NCI-H82 treated with DMSO at 0.1 percent for 48 hours (cell line): ENCODE measurements around the gene RPL32.
A peak's percentile ranks its signal among the peaks of the same experiment; 100 is the strongest.
"Not testable (repeated sequence)": the region's sequence is repeated elsewhere in the genome, so short reads cannot be mapped to it uniquely, and the experiment has no call there.

Experiments
- DNase-seq: peaks from one replicate; lab custom pipeline; 2025; ENCODE audit not compliant: unreplicated experiment; lab: John Stamatoyannopoulos, UW

The RPL32 gene

GRCh38 chr3:12868039-12869034 is 27.0 kb upstream of the RPL32 start:
- peak; percentile 54 for DNase-seq

- DNase-seq, result no peak
Observed at GRCh38 chr3:12866836-12867235, 25.5 kb upstream of the RPL32 start.

GRCh38 chr3:12865271-12865670 is 23.9 kb upstream of the RPL32 start:
- no peak for DNase-seq

GRCh38 chr3:12862387-12862786 is 21.0 kb upstream of the RPL32 start:
- no peak for DNase-seq

- DNase-seq, result no peak
Observed at GRCh38 chr3:12861611-12862010, 20.2 kb upstream of the RPL32 start.

DNA sequence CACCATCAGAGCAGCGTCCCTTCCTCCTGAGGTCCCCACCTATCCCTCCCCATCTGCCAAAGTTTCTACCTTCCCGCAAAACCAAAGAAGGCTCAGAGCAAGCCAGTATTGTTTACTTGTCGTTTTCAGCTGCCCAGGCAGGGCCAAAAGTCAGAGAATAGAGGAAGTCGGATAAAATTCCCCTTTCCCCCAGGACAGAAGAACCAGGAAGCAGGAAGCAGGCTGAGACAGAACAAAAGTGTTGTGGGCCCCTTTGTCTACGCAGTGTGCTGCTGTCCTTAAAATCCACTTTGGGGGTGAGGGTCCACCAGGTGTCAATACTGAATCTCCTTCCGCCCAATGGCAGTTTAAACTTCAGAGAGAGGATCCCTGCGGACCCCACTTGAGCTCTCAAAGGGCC is 18.5 kb upstream of the RPL32 start:
- DNase-seq, result no peak

DNA sequence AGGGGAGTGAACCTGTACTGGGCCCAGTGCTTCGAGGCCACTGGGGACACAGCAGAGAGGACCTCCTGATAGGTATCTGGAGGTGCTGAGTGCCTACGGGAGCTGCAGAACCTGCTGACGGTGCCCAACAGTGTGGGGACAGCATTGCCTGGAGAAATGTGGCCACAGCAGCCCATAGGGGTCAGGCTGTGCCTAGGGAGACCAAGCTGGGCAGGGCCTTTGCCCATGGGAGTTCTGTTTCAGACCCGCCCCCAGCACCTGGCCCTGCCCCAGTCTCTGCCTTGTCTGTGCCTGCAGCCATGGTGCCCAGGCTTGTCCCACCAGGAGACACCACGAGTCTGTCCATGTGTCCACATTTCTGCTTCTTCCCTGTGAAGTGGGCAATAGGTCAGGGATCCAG is 15.3 kb upstream of the RPL32 start:
- no peak for DNase-seq

- DNase-seq, result no peak
Observed at GRCh38 chr3:12854565-12854964, 13.2 kb upstream of the RPL32 start.

GRCh38 chr3:12853847-12854246 is 12.5 kb upstream of the RPL32 start:
- not testable (repeated sequence) for DNase-seq

GRCh38 chr3:12852201-12852600 is 10.8 kb upstream of the RPL32 start:
- no peak for DNase-seq

DNA sequence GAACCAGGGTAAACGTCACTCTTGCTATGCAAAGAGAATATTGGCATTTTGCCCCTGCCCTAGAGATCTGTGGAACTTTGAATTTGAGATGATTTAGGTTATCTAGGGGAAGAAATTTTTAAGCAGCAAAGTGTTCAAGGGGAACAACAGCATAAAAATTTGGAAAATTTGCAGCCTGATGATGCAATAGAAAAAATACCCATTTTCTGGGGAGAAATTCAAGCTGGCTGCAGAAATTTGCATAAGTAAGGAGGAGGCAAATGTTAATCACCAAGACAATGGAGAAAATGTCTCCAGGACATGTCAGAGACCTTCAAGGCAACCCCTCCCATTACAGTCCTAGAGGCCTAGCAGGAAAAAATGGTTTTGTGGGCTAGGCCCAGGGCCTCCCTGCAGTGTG is 4.4 kb upstream of the RPL32 start:
- DNase-seq, result no peak

DNA sequence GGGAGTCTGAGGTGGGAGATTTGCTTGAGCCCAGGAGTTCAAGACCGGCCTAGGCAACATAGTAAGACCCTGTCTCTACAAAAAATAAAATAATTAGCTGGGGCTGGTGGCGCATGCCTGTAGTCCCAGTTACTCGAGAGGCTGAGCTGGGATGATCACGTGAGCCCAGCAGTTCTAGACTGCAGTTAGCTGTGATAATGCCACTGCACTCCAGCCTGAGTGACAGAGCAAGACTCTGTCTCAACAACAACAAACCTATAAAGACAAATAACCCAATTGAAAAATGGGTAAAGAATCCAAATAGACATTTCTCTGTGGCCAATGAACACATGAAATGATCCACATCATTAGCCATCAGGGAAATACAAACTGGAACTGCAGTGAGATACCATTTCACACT is 1.1 kb upstream of the RPL32 start:
- no peak for DNase-seq

DNA sequence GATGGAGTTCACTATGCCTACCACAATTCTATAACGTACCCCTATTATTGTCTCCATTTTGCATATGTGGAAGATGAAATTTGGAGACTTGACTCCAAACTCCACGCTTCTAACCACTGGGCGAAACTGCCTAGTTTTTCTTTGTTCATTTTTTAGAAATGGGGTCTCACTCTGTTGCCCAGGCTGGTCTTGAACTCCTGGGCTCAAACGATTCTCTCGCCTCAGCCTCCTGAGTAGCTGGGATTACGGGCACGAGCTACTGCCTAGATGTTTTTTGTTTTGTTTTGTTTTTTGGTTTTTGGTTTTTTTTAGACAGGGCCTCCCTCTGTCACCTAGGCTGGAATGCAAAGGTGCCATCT is 584 bp upstream of the RPL32 start:
- DNase-seq, result no peak

- DNase-seq, result no peak
Observed at GRCh38 chr3:12840591-12841148, 695 bp downstream of the RPL32 start.

DNA sequence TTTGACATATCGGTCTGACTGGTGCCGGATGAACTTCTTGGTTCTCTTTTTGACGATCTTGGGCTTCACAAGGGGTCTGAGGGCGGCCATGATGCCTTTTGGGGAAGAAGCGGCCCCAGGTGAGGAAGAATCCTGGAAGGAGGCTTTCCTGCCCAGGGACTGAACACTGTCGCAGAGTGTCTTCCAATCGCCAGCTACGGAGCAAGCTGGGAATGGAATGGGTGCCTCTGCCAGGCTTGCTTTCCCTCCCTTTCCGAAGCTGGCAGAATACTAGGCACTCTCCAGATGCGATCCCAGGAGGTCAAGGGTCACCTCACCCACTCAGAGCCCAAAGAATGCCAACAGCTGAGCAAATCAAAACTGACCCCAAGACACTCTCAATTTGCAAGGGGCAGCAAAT is 1.2 kb downstream of the RPL32 start:
- not testable (repeated sequence) for DNase-seq

DNA sequence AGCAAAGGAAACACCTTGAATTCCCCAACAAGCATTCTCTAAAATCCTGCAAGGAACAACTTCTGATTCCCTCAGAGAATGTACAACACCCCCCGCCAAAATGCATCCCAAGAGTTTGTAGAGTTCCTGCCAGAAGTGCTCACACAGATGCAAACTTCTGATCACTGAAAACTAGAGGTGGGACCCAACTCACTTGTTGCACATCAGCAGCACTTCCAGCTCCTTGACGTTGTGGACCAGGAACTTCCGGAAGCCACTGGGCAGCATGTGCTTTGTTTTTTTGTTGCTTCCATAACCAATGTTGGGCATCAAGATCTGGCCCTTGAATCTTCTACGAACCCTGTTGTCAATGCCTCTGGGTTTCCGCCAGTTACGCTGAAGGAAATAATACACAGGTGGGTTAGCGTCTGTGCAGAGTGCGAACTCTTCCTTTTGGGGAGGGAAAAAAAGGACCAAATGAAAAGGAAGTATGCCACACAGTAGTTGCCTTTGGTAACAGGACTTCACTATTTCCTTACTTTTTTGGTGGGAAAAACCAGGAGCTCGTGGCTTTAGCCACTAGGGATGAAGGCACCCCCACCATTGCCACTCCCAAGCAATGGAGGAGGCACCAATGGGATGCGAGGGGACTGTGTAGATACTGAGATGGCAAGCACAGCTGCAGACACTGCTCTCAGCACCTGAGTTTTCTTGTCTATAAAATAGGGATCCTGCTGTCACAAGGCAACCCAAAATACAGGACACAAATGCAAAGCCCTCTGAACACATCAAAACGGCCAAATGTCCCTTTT is 2.0 kb downstream of the RPL32 start:
- DNase-seq, result no peak

- no peak for DNase-seq
Observed at GRCh38 chr3:12838179-12838965, 3.0 kb downstream of the RPL32 start.

- DNase-seq, result no peak
Observed at GRCh38 chr3:12837295-12837986, 3.9 kb downstream of the RPL32 start.

DNA sequence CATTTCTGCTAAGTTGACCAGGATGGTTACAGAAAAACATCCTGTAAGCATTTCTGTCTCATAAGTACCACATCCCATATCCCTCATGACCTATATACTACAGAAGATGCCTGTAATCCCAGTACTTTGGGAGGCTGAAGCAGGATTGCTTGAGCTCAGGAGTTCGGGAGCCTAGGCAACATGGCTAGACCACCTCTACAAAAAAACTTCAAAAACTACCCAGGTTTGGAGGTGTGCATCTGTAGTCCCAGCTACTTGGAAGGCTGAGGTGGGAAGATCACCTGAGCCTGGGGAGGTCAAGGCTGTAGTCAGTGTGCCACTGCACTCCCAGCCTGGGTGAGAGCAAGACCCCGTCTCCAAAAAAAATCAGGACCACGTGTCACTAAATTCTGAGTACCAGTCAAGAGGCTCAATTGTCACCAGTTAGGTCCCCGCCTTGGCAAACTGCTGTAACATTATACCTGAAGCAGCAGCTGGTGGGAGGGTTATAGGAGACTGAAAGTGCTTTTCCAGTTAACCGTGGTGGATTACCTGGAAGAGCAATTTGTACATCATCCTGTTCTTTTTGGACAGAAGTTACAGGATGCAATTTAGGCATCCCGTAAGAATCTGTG is 6.2 kb downstream of the RPL32 start:
- DNase-seq, result no peak
